B cell (primary cell): ENCODE results near the gene ZNF438.

Experiments used
- EZH2 ChIP-seq: IDR thresholded peaks from 2 replicates; pipeline ENCODE4 v1.6.1; 2012; ENCODE audit warnings: borderline replicate concordance, low read depth, mild to moderate bottlenecking, moderate library complexity, low read length; ENCODE audit not compliant: insufficient read depth, poor library complexity, severe bottlenecking
- TF ChIP-seq, protein P1 (sequence below): fragments of 200-600 bp; IDR thresholded peaks from one replicate; pipeline ENCODE4 v1.8.0; 2022; ENCODE audit warnings: antibody characterized with exemption, mild to moderate bottlenecking

DNA sequence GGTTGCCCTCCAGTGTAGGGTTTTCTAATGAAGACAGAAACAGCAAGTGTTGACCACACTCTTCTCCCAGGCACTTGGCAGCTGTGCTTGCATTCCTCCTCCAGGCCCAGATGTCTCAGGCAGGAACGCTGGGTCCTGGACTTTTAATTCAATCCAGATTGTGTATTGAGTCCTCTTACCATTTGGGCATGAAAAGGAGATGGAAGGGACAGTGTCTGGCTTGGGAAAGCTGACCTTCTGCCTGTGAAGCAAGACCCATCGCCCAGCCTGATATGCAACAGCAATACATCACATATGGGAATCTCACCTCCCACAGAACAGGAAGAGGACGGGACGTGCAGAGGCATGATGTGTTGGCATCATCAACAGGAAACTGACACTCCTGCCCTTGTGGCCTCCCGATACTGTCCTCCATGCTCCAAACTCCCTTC lies 227.8 kb downstream of the ZNF438 start:
- TF ChIP-seq EZH2: no peak
- TF ChIP-seq, protein P1, sequence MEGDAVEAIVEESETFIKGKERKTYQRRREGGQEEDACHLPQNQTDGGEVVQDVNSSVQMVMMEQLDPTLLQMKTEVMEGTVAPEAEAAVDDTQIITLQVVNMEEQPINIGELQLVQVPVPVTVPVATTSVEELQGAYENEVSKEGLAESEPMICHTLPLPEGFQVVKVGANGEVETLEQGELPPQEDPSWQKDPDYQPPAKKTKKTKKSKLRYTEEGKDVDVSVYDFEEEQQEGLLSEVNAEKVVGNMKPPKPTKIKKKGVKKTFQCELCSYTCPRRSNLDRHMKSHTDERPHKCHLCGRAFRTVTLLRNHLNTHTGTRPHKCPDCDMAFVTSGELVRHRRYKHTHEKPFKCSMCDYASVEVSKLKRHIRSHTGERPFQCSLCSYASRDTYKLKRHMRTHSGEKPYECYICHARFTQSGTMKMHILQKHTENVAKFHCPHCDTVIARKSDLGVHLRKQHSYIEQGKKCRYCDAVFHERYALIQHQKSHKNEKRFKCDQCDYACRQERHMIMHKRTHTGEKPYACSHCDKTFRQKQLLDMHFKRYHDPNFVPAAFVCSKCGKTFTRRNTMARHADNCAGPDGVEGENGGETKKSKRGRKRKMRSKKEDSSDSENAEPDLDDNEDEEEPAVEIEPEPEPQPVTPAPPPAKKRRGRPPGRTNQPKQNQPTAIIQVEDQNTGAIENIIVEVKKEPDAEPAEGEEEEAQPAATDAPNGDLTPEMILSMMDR: no peak
